KG1 (cell line): ENCODE results near the gene ENPP7.

ENCODE experiments used
- DNase-seq: peaks from one replicate; lab custom pipeline; 2025; lab: John Stamatoyannopoulos, UW

Gene ENPP7

GRCh38 chr17:79704691-79705090 is 26.1 kb upstream of the ENPP7 start:
- DNase-seq, result no peak

- DNase-seq, result no peak
These were observed 25.1 kb upstream of the ENPP7 start for GRCh38 chr17:79705674-79706073.

DNA sequence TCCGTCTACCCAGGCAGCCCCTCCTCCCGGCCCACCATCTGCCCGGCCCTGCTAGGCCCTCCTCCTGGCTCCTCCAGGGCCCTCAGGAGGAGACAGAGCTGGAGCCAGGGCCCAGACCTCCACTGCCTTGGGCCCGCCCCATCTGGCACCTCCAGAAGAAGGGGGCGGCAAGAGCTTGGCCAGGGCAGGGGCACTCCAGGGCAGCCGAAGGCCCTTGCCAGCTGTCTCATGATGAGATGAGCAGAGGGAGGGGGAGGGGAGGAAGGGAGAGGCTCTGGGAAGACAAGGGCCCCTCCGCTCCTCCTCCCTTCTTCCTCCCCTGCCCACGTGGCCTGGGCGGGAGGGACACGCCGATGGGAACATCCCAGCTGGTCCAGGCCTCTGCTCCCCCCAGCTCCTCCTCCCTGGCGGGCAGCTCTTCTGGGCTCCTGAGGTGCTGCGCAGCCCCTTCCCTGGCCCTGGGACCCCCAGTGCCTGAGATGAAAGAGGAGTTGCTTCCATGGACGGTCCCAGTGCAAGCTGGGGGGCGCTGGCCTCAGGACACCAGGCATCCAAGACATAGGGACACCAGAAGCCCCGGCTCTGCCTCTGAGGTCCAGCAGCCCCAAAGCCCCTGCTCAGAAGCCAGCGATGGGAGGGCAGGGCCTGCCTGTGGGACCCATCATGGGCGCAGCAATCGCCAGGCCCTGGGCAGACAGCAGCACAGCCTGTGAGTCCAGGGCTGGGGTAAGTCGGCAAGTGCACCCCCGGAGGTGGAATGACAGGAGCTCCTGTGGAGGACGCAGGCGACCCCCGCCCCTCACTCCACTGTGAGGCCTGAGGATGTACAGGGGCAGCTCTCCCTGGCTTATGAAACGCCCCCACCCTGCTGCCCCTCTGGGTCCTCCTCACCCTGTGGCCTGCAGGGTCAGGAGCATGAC is 23.6 kb upstream of the ENPP7 start:
- DNase-seq, result no peak

DNA sequence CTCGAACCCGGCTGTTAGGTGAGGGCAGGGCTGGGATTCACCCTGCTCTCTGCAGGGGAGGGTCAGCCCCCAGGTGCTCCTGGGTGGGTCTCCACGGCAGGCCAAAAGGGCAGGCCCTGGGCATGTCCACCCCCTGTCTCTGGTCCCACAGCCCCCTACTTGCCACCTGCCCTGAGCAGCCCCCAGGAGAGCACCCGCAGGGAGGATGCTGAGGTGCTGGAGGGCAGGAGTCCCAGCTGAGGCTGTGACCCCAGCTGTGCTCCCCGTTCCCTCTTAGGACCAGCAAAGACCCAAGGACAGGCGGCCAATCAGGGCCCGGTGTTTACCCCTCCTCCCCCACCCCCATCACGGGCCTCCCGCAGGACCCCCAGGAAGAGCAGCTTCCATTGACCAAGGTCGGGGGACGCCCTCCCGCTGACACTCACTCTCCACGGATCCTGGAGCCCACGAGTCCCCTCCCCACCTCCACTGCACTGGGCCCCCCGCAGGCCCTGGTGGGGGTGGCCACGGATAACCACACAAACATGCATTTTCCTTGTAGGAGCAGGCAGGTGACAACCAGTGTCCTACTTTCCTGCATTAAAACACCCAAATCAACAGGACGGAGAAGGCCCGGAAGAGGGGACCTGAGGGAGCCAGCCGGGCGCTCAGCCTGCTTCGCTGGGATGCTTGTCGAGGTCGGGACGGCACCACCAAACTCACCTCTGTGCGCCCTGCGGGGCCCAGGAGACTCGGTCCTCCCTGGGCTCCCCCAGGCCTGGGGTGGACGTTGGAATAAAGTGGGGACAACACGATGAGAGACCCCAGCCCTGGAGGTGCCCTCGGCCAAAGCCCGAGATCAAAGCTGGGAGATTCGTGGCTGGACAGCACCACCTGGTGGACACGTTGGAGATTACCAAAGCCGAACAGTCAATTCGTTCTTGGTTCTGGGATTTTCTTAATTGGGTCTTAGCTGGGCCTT is 22.5 kb upstream of the ENPP7 start:
- DNase-seq, result peak; percentile 40

DNA sequence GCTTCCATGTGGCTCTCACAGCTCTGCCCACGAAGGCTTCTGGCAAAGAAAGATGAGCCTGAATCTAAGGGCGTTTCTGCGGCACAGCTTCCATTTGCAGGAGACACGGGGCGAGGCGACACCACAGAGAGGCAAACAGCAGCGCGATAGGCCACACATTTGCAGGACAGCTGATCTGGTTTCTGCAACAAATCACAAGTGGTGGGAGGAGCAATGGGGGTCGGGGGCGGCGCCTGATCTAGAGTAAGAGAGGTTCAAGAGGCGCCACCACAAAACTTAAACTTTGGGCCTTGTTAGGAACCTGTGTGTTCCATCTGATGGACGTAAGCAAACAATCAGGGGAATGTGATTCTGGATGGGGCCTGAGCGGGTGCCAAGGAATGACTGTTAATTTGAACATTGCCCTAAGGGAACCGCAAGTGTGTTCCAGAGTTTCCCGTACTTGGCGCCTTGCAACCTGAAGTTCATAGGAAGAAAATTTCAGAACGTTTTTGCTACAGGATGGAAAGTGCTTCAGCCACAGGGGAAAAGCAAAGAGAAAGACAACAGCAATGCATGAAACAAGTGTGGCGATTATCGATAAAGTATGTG is 18.9 kb upstream of the ENPP7 start:
- no peak for DNase-seq

GRCh38 chr17:79713391-79713790 is 17.4 kb upstream of the ENPP7 start:
- DNase-seq, result no peak

GRCh38 chr17:79714176-79715097 is 16.3 kb upstream of the ENPP7 start:
- DNase-seq, result no peak

DNA sequence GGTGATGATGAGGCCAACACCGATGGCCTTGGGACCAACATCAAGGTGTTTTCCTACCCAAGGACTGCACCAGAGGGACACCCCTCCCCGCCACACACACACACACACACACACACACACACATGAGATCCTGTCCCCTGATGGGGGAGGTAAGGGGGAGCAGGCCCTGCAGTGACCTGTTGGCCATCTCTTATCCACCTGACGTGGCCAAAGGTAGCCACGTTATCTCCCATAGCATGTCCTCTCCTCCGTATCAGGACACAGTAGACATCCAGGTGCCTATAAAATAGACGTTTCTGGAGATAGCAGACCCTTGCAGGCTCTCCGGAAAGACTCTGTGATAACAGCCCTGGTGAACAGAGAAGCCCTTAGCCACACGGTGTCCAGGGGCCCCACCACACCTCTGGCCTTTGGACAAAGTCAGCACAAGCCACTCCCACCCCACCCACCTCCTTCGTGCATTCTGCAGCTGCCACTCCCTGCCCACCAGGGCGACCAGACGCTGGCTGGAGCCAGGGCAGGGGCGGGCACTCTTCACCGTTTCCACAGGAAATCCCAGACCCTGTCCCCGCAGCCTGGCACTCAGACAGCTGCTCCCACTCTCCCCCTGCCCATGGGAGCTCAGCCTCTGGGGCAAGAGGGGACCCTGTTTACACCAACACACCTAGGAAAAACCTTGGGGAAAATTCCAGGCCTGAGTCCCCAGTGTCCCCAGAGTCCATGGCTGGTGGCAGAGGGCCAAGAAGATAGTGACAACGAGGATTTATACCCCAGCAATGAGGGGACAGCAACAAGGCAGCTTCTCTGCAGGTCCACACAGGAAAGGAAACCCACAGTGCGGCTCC is 15.4 kb upstream of the ENPP7 start:
- DNase-seq, result no peak

- DNase-seq, result no peak
These were observed 14.6 kb upstream of the ENPP7 start for GRCh38 chr17:79715943-79716797.

DNA sequence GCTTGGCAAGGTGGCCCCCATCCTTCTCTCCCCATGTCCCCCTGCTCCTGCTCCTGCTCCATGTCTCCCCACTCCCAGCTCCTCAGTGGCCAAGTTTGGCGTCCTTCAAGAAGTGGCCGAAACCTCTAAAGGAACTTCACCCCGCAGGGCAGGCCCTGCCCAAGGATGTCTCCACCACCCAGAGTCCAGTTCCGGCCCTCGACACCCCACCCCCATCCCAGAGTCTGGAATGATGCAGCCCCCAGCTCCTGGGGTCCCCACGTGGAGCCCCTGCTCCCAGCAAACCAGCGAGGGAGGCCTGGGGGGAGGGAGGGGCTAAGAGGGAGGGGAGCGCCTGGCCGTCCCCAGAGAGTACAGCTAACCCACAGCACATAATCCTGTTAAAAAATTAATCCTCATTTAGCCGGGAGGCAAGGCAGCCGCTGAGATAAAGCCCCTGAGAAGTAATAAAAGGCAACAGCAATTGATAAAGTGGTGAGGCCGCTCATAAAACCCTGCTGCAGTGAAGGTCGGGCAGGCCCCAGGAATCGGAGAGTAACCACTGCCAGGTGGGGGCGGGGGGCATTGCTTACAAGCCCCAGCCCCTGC is 9.9 kb upstream of the ENPP7 start:
- DNase-seq, result no peak

DNA sequence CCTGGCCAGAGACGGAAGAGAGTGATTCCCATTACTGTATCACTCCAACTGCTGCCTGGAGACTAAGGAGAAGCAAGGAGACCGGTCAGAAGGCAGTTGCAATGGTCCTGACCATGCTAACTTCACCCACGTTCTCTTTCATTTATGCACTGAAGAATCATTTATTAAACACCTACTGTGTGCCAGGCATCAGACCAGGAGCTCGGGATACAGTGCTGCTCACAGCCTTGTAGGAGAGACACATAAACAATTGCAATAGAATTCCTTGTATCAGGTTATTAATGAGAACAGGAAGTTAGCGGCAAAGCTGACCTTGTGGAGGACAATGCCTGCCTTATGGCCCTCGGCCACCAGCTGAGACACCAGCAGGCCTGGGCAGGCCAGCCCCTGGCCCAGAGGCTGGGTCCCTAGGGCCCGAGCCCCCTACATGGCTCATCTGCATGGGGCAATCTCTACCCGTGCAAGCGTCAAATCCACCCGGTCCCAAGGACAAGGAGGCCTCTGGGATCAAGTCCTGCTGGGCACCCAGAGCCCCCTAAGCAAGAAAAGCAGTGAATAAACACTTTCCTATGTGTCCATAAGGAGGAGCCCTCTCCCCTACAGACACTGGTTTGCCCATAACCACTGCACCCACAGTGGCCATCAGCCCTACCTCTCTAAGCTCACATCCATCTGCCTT is 8.6 kb upstream of the ENPP7 start:
- DNase-seq, result no peak

DNA sequence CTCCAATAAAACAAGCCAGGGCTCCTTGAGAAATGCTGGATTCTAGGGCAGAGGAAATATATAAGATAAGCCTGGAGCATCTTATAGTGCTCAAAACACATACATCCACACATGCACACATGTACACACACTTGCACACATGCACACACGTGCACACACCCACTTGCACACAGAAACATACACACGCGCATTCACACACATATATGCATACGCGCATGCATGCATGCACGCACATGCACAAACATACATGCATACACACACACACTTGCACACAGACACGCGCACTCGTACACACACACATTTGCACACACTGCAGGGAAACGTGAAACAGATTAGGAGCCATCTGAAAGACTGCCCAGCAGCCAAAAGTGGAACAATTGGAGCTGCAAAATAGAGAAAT is 8.0 kb upstream of the ENPP7 start:
- DNase-seq, result no peak

DNA sequence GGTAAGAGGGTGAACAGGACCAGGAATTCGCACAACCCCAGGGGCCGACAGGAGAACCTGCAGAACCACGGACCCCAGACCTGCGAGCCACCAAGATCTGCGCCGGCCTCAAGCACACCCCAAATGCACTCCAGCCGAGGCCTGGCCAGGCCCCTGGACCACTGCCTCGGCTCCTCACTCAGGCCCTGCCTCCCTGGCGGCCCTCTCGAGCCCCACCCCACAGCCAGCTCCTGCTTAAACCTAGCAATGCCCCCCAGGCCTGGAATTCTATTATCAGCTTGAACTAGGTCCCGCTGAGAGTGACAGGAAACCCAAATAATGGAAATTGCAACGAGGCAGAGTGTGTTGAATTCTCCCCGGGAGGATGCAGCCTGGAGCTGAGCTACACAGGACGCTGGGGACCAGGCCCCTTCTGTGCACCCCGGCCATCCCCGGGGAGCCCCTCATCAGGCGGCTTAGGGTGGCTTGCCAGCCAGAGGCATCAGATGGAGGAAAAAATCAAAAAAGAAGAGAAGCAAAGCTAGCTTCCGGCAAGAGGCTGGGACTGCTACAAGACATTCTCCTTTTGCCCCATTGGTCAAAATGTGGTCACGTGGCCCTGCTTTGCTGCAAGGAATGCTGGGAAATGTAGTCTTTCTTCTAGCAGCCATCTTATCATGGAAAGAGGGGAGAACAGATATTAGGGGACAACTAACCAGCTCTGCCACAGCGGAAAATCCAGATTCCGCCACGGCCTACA is 2.4 kb upstream of the ENPP7 start:
- peak; percentile 37 for DNase-seq

- DNase-seq, result no peak
These were observed 1.8 kb upstream of the ENPP7 start for GRCh38 chr17:79728908-79729471.

DNA sequence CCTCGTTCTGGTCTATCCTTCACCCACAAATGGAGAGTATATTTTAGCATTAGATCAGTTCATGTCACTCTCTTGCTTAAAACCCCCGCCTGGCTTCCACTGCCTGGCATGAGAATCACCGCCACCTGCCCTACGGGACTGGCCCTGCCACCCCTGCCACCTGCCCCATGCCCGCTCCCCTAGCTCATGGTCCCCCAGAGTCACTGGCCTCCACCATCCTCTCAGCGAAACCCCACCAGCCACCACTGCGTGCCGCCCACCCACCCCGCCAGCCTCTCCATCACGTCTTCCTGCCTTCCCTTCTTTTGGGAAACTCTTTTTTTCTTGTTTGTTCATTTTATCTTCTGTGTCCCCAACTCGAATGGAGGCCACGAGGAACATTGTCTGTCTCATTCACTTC is 982 bp upstream of the ENPP7 start:
- no peak for DNase-seq

DNA sequence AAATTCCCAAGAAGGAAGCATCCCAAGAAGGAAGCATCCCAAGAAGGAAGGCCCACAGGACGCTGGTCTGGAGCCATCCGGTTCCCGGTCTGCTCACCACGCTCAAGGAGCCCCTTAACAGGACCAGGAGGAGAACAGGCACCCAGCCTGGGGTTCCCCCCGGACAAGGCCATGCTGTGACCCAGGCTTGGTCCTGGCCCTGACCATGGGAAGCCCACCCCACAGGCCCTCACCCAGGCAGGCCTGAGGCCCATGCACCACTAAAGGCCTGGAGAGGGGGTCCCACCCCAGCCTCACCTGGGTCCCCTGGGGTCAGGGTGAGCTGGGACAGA is 340 bp upstream of the ENPP7 start:
- DNase-seq, result no peak

GRCh38 chr17:79732254-79732653 is 1.5 kb downstream of the ENPP7 start:
- no peak for DNase-seq
